Prostate gland (tissue), 2 donors: ENCODE results near the gene CBFA2T3.

ENCODE experiments used
- POLR2A ChIP-seq: fragments of 450-650 bp; IDR thresholded peaks from one replicate; pipeline ENCODE4 v1.6.1; 2016; ENCODE audit warnings: antibody characterized with exemption, mild to moderate bottlenecking
- POLR2AphosphoS5 ChIP-seq: sonication (generic); formaldehyde crosslinking; IDR thresholded peaks from one replicate; pipeline ENCODE4 v1.6.1; 2017; ENCODE audit warnings: antibody characterized with exemption
- TF ChIP-seq, protein P1 (sequence below), 4 experiments: fragments of 200-600 bp in 2 of 4; fragments of 450-650 bp in 2 of 4; sonication (generic) in 2 of 4; IDR thresholded peaks; 1 replicate in 3 of 4; 2 replicates in 1 of 4; pipeline ENCODE4 v1.5.1; 2016 to 2019; ENCODE audit warnings: antibody characterized with exemption in 4 of 4, mild to moderate bottlenecking in 2 of 4, moderate library complexity in 2 of 4

DNA sequence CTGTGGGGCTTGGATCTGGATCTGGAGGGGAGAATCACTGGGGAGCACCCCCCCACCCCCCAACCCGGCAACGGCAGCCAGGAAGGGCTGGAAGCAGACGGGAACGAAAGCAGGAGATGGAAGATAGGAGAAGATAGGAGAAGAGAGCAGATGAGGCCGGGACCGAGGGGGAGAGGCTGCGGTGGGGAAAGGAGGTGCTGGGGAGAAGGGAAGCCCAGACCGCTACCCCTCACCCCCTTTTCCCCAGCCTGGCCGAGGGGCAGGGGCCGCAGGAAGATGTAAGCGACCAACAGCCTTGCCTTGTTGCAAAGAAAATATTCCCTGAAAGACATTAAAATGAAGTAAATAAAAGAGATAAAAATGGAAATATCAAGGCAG lies 26.8 kb upstream of the CBFA2T3 start:
- TF ChIP-seq, protein P1, sequence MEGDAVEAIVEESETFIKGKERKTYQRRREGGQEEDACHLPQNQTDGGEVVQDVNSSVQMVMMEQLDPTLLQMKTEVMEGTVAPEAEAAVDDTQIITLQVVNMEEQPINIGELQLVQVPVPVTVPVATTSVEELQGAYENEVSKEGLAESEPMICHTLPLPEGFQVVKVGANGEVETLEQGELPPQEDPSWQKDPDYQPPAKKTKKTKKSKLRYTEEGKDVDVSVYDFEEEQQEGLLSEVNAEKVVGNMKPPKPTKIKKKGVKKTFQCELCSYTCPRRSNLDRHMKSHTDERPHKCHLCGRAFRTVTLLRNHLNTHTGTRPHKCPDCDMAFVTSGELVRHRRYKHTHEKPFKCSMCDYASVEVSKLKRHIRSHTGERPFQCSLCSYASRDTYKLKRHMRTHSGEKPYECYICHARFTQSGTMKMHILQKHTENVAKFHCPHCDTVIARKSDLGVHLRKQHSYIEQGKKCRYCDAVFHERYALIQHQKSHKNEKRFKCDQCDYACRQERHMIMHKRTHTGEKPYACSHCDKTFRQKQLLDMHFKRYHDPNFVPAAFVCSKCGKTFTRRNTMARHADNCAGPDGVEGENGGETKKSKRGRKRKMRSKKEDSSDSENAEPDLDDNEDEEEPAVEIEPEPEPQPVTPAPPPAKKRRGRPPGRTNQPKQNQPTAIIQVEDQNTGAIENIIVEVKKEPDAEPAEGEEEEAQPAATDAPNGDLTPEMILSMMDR (IDR thresholded peaks at IDR 0.05) = no peak
- TF ChIP-seq POLR2A (no peak), POLR2AphosphoS5 (no peak)
